SW 1271 (cell line): ENCODE measurements around the gene PPFIA1.
"Not testable (repeated sequence)": the region's sequence is repeated elsewhere in the genome, so short reads cannot be mapped to it uniquely, and the experiment has no call there.

Source experiments
- DNase-seq, 2 experiments: peaks; one replicate each; lab custom pipeline; 2025; lab: John Stamatoyannopoulos, UW

Gene PPFIA1

GRCh38 chr11:70394211-70394950, 123.9 kb downstream of the PPFIA1 start:
- DNase-seq, result no peak

DNA sequence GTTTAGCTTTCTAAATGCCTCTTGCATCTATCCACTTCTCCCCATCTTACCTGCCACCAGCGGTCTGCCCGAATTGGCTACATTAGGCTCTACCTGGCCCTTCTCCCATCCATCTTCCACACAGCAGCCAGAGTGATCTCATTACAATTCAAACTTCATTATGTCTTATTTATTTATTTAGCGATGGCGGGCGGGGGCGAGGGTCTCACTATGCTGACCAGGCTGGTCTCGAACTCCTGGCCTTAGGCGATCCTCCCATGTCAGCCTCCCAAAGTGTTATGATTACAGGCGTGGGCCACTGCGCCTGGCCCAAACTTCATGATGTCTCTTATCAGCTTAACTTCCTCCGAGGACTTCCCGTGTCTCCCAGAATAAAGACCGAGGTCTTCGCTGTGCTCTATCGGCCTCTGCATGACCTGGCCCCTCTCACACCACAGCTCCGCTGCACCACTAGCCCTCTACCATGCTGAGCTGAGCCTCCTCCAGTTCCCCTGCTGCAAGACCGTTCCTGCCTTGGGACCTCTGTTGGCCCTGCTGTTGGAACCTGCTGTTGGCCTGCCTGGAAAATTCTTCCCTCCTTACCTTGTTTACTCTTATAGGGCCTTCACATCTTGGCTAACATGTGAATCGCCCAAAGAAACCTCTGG, 127.0 kb downstream of the PPFIA1 start:
- peak in 1 of 2 experiments; percentile 67 for DNase-seq

DNA sequence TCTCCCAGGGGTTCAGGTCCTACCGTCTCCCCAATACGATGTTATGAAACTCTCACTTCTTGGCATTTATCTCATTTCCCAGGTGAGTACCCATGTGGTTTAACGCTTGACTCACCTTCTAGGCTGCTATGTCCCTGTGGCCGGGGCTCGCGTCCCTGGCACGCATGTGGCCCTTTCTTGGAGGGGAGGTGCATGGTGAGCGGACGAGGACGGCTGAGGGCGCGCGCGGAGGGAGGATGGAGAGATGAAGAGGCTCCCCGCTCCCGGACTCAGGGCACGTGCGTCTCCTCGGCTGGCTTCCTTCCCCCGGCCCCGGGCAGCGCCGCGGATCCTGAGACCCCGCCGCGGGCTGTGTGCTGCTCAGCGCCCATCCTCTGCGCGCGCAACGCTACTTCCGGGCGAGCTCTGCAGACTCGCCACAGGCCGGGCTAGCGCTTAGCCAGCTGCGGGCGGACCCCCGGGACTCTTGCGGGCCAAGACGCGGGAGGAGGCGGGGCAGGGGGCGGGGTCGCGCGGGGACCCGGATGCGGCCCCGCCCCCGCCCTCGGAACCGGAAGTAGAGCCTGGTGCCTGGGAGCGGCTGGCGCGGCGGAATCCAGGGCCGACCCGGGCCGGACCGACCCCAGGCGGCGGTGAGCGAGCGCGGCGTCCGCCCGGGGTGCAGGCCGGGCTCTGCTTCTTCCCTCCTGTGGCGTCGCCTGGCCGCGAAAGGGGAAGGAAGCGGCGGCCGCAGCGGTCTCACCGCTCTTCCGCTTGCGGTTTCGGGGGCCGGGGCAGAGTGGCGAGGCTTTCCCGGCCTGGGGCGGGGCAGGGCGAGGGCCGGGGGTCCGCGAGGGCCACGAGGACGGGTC, 127.7 kb downstream of the PPFIA1 start, which contains the start of gene CTTN:
Gene CTTN (plus strand): TSS at position 547 of the 851 bp plus-strand sequence. CDS start 8,769 bp downstream, outside the sequence.
- DNase-seq, result peak; percentile 67 to 83

DNA sequence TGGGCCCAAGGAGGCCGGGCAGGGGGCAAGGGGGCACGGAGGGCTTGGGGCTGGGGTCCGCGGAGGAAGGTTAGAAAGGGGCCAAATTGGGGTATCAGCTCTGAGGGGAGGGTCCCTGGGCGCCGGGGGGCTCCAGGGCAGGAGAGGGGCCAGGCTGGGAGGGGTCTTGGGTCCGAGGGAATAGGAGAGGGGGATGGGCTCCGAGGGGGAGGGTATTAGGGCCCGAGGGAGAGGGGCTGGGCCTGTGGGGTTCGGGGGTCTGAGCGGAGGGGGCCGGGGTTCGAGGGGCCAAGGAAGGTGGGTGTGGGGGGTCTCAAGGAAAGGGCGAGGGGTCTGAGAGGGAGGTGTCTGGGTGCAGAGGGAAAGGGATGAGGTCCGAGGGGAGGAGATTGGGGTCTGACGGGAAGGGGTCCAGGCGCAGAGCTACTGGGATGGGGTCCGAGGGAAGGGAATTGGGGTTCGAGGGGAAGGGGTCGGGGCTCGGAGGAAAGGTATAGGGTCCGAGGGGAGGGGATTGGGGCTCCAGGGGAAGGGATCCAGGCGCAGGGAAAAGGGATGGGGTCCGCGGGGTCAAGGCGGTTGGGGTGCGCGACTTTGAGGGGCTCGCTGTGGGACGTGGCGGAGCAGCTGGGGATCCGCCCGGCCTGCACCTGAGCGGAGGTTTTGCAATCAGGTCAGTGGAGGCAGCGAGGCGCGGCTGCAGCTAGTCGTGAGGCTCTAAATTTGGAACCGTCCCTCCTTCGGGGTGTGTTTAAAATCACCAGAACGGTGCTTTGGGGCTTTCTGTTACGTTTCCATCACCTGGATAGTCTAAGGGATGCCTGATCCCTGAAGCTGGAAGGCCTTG, 128.6 kb downstream of the PPFIA1 start:
- DNase-seq, result no peak

DNA sequence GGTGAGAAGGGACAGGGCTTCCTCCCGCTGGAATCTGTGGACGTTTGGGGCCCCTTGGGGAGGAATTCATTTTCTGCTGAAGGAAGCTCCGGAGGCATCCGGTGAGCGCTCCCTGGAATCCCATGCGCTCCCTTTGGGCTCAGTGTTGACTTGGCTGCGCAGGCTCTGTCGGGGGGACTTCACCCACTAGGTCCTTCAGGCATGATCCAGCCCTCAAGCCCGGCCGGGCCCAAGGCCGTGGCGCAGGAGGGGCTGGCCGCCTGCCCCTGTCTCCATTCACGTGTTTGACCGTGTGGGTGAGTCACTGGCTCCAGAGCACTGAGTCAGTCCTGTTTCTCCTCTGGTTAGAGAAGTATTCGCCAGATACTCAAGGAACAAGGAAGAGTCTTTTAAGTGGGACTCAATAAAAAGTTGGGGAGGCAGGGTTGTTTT, 129.2 kb downstream of the PPFIA1 start:
- peak; percentile 84 to 90 for DNase-seq

- no peak for DNase-seq
These were observed 130.2 kb downstream of the PPFIA1 start for GRCh38 chr11:70400643-70401042.

- DNase-seq, result no peak
These were observed 131.5 kb downstream of the PPFIA1 start for GRCh38 chr11:70402016-70402415.

DNA sequence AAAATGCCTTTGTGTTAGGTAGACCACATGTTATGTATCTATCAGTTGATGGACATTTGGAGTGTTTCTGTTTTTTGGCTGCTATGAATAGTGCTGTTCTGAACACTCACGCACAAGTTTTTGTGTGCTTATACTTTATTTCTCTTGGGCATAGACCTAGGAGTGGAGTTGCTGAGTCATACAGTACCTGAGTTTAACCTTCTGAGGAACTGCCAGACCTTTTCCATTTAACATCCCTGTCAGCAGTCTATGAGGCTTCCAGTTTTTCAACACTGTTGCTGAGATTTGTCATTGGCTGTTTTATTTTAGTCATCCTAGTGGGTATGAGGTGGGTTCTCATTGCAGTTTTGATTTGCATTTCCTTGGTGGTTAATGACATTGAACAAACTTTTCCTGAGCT, 132.2 kb downstream of the PPFIA1 start:
- DNase-seq, result no peak

DNA sequence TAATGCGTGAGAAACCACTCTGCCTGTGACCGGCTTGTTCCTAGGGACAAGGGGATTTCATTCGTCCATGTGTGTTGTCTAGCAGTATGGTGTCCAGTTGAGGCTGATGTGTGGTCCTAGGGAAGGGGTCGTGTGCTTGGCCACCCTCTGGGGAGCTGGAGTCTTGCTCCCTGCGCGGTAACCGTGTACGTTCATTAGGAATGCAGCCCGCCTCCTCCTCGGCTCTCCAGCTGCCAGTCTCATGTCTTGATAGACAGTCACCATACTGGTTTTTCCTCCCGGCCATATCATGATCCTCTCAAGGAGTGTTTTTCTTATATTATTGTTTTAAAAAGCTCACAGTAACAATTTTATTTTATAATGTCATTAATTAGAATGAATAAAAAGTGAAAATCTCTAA, 133.8 kb downstream of the PPFIA1 start:
- no peak for DNase-seq

- DNase-seq, result no peak
These were observed 135.3 kb downstream of the PPFIA1 start for GRCh38 chr11:70405679-70406395.

- DNase-seq, result no peak
These were observed 136.6 kb downstream of the PPFIA1 start for GRCh38 chr11:70407121-70407520.

GRCh38 chr11:70407814-70408213, 137.3 kb downstream of the PPFIA1 start:
- DNase-seq, result no peak

- not testable (repeated sequence) for DNase-seq
These were observed 137.8 kb downstream of the PPFIA1 start for GRCh38 chr11:70408326-70408725.

DNA sequence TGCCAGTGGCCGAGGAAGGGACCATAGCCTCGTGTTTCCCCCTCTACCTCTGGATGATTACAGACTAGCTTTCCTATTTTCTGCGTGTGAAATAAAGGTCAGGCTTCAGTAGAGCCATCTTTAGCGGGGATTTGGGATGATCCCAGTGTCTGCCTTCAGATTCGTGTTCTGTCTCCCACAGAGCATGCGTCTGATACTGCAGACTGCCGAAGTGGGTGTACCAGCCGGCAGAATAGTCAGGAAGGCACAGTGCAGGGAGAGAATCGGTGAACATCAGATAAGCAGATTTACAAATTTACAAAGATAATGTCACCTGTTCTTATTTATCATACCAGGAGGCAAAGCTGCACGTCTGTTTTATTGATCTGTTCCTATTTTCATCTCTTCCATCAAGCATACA, 138.9 kb downstream of the PPFIA1 start:
- DNase-seq, result no peak

- DNase-seq, result no peak
These were observed 139.4 kb downstream of the PPFIA1 start for GRCh38 chr11:70409871-70410270.

GRCh38 chr11:70410276-70411205, 140.1 kb downstream of the PPFIA1 start:
- no peak for DNase-seq

DNA sequence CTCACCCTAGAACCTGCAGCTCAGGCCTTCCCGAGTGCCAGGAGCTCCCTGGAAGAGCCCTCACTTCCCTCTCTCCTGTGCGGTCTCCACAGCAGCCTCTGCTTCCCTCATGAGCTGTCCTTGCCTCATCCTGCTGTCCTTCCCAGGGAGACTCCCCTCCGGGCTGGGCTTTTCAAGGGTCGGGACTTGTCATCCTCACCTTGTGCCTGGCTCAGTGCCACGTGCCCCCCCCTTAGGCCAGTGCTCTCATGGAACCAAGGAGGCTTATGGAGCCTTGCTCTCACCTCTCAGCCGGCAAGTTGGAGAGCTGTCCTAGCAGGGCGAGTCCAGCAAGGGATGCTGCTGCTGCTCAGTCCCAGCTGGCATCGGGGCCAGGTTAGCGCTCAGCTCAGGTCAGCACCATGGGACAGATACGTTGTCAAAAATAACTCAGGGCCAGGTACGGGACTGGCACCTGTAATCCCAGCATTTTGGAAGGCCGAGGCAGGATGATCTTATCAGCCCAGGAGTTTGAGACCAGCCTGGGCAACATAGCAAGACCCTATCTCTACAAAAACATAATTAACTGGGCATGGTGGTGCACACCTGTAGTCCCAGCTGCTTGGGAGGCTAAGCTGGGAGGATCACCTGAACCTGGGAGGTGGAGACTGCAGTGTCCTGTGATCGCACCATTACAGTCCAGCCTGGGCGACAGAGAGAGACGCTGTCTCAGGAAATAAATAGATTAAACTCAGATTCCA, 141.4 kb downstream of the PPFIA1 start:
- no peak for DNase-seq

GRCh38 chr11:70413151-70413550, 142.7 kb downstream of the PPFIA1 start:
- DNase-seq, result no peak
